D721Med (cell line): ENCODE data around the gene OPA1.

Experiments used
- DNase-seq: peaks from one replicate; pipeline ENCODE4 v3.0.0; 2011; ENCODE audit warnings: low spot score; ENCODE audit not compliant: insufficient read length
- FAIRE-seq: peaks from 2 replicates; lab custom pipeline; 2011; peaks lifted over from hg19 to GRCh38; lab: Jason Lieb, UNC
- CTCF ChIP-seq: IDR thresholded peaks from 2 replicates; pipeline ENCODE4 v1.5.1; 2012; ENCODE audit warnings: mild to moderate bottlenecking, control low read depth; ENCODE audit not compliant: insufficient read depth; ENCODE audit errors: missing control alignments

Gene OPA1

GRCh38 chr3:193744048-193744821, 151.2 kb downstream of the OPA1 start:
- DNase-seq: no peak
- FAIRE-seq: no peak
- TF ChIP-seq CTCF: no peak

- no peak for FAIRE-seq
- no peak for DNase-seq
- TF ChIP-seq CTCF: peak; percentile 13
Measured at GRCh38 chr3:193744822-193745684, 152.0 kb downstream of the OPA1 start.

- DNase-seq (no peak), FAIRE-seq (no peak)
- TF ChIP-seq CTCF: no peak
Measured at GRCh38 chr3:193746832-193747231, 153.8 kb downstream of the OPA1 start.
